A549 (cell line): ENCODE measurements around the gene ANO4. TPM values are rescaled to one million over a fixed set of nuclear protein-coding genes. Genes with fewer than 3 reads are reported as not detected.

Source experiments
- ATAC-seq, 2 experiments: fragments of 200-7000 bp in 1 of 2; fragments of >200 bp in 1 of 2; cut with Nextera tagmentation in 1 of 2; cut with Tn5 transposase in 1 of 2; 3 replicates each; pipeline versions ENCODE4 v1.8.0 to v1.9.1; 2018 to 2020; ENCODE audit warnings: mild to moderate bottlenecking in 1 of 2, moderate library complexity in 1 of 2
- CTCF ChIA-PET: fragments of 300-600 bp; sonication (Branson Sonifier 250); formaldehyde crosslinking; extraction: SDS; loops from one replicate; lab custom pipeline; 2021; ENCODE audit warnings: antibody characterized with exemption, inconsistent platforms; lab: Yijun Ruan, JAX
- POLR2A ChIA-PET: fragments of 350-600 bp; formaldehyde crosslinking; extraction: SDS; loops from one replicate; lab custom pipeline; 2021; ENCODE audit warnings: antibody characterized with exemption, inconsistent platforms; lab: Yijun Ruan, JAX
- DNase-seq, 2 experiments: peaks; one replicate each; pipeline versions ENCODE4 v3.0.0 to v3.0.0-alpha.2; 2011 to 2016; ENCODE audit warnings: low read depth in 1 of 2, low spot score in 1 of 2
- FAIRE-seq: peaks from 2 replicates; lab custom pipeline; 2011; peaks lifted over from hg19 to GRCh38; lab: Jason Lieb, UNC
- H3K27ac ChIP-seq, 2 experiments: fragments of >200 bp; sonication (Bioruptor Twin); formaldehyde crosslinking; 3 replicates each; pipeline ENCODE4 v1.5.1; 2016 to 2017
- H3K4me1 ChIP-seq: fragments of >200 bp; sonication (Bioruptor Twin); formaldehyde crosslinking; 3 replicates; pipeline ENCODE4 v1.6.1; 2016
- H3K4me2 ChIP-seq: fragments of >200 bp; sonication (Bioruptor Twin); formaldehyde crosslinking; 3 replicates; pipeline ENCODE4 v1.6.1; 2016
- H3K4me3 ChIP-seq: fragments of >200 bp; sonication (Bioruptor Twin); formaldehyde crosslinking; 3 replicates; pipeline ENCODE4 v1.5.1; 2016
- H3K9me3 ChIP-seq: fragments of >200 bp; sonication (Bioruptor Twin); formaldehyde crosslinking; 3 replicates; pipeline ENCODE4 v1.6.1; 2016
- BCL3 ChIP-seq: fragments of >200 bp; sonication (Bioruptor Twin); formaldehyde crosslinking; IDR thresholded peaks from 3 replicates; pipeline ENCODE4 v1.6.1; 2016
- BHLHE40 ChIP-seq: IDR thresholded peaks from 2 replicates; pipeline ENCODE4 v1.6.1; 2012; ENCODE audit warnings: low read depth, low read length, inconsistent platforms
- CBX8 ChIP-seq: fragments of 200-600 bp; sonication (generic); IDR thresholded peaks from 2 replicates; pipeline ENCODE4 v1.6.1; 2016
- CHD4 ChIP-seq: fragments of 200-600 bp; sonication (generic); IDR thresholded peaks from 2 replicates; pipeline ENCODE4 v1.6.1; 2016; ENCODE audit warnings: antibody characterized with exemption, mild to moderate bottlenecking, borderline replicate concordance
- EP300 ChIP-seq, 2 experiments: fragments of >200 bp; sonication (Bioruptor Twin); formaldehyde crosslinking; IDR thresholded peaks; 2 replicates in 1 of 2; 3 replicates in 1 of 2; pipeline ENCODE4 v1.6.1; 2016 to 2017
- ESRRA ChIP-seq: fragments of 150-350 bp; IDR thresholded peaks from 2 replicates; pipeline ENCODE4 v1.6.1; 2014; ENCODE audit warnings: mild to moderate bottlenecking, low read length, borderline replicate concordance
- FOSB ChIP-seq: fragments of 250-450 bp; sonication (Bioruptor Pico); IDR thresholded peaks from 2 replicates; pipeline ENCODE4 v1.5.0; 2020; ENCODE audit warnings: mild to moderate bottlenecking, moderate library complexity
- FOXS1 ChIP-seq: fragments of 250-450 bp; sonication (Bioruptor Pico); IDR thresholded peaks from 2 replicates; pipeline ENCODE4 v1.5.0; 2020; ENCODE audit warnings: mild to moderate bottlenecking, moderate library complexity
- HES2 ChIP-seq: fragments of >200 bp; sonication (Bioruptor Twin); formaldehyde crosslinking; IDR thresholded peaks from 2 replicates; pipeline ENCODE4 v1.6.1; 2016
- JUN ChIP-seq, 2 experiments: fragments of >200 bp; sonication (Bioruptor Twin); formaldehyde crosslinking; IDR thresholded peaks; 2 replicates in 1 of 2; 3 replicates in 1 of 2; pipeline ENCODE4 v1.6.1; 2016 to 2017
- JUNB ChIP-seq: fragments of >200 bp; sonication (Bioruptor Twin); formaldehyde crosslinking; IDR thresholded peaks from 2 replicates; pipeline ENCODE4 v1.6.1; 2016
- KDM5A ChIP-seq: fragments of 200-600 bp; sonication (generic); IDR thresholded peaks from 2 replicates; pipeline ENCODE4 v1.6.1; 2016; ENCODE audit warnings: antibody characterized with exemption, mild to moderate bottlenecking
- MAZ ChIP-seq: fragments of 150-350 bp; IDR thresholded peaks from 2 replicates; pipeline ENCODE4 v1.6.1; 2014; ENCODE audit warnings: antibody characterized with exemption, low read depth, low read length, borderline replicate concordance
- MYC ChIP-seq: IDR thresholded peaks from 2 replicates; pipeline ENCODE4 v1.6.1; 2012; ENCODE audit warnings: mild to moderate bottlenecking, inconsistent platforms, low read length, improper control_type of control experiment, borderline replicate concordance
- NR3C1 ChIP-seq: fragments of >200 bp; sonication (Bioruptor Twin); formaldehyde crosslinking; IDR thresholded peaks from 3 replicates; pipeline ENCODE4 v1.6.1; 2017
- PBX3 ChIP-seq: IDR thresholded peaks from 2 replicates; pipeline ENCODE4 v1.6.1; 2012
- POLR2AphosphoS2 ChIP-seq: conservative IDR thresholded peaks from 2 replicates; pipeline ENCODE4 v1.6.1; 2012; ENCODE audit warnings: low read length, improper control_type of control experiment, inconsistent platforms
- SMC3 ChIP-seq: fragments of >200 bp; sonication (Bioruptor Twin); formaldehyde crosslinking; IDR thresholded peaks from 3 replicates; pipeline ENCODE4 v1.6.1; 2018; ENCODE audit warnings: inconsistent platforms
- TFCP2L1 ChIP-seq: fragments of 250-450 bp; sonication (Bioruptor Pico); IDR thresholded peaks from 2 replicates; pipeline ENCODE4 v1.5.0; 2021; ENCODE audit warnings: mild to moderate bottlenecking
- ZC3H11A ChIP-seq: fragments of 450-650 bp; IDR thresholded peaks from 2 replicates; pipeline ENCODE4 v1.6.1; 2014; ENCODE audit warnings: antibody characterized with exemption, mild to moderate bottlenecking
- ZFP36 ChIP-seq: fragments of 450-650 bp; IDR thresholded peaks from 2 replicates; pipeline ENCODE4 v1.6.1; 2014; ENCODE audit warnings: borderline replicate concordance; ENCODE audit not compliant: partially characterized antibody
- WGBS: methylation state at CpG from one replicate; pipeline ENCODE4 v1.1.6; 2017; ENCODE audit errors: missing lambda C conversion rate; 5-methylcytosine and 5-hydroxymethylcytosine counted together
- polyA plus RNA-seq, 4 experiments: library from polyadenylated mRNA; depleted of rRNA in 3 of 4; stranded (reverse); fragments of >200 nt; fragmentation: RNase III in 1 of 4; extraction: RNeasy Plus Mini Kit Qiagen cat#74134 plus additional on column Dnase treatment in 1 of 4; gene quantifications; 2 replicates in 3 of 4; 3 replicates in 1 of 4; pipeline ENCODE4 v1.2.3, GENCODE V29; 2011 to 2017
- TF ChIP-seq, protein P1 (sequence below): fragments of >200 bp; sonication (Bioruptor Twin); formaldehyde crosslinking; IDR thresholded peaks from 3 replicates; pipeline ENCODE4 v1.5.1; 2016

ANO4 gene
- polyA plus RNA-seq, 2 of the 4 experiments (the other 2 are of a cell fraction), result 0.17 TPM; not detected in 1

DNA sequence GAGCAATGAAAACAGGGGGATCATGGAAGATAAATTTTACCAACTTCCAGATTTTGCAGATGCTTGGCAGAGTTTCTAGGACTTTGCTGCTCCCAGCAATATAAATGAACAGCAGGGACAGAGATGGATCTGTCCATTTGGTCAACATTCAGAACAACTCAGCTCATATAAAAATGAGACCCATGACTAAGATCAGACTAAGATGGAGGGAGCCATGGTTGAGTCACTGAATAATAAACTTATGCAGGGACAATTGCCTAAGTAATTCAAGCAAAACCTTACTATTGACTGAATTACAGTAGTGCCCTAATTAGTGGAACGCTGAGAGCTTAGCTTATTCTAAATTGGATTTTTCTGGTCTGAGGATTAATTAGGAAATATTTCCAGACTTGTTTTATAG lies 210.3 kb downstream of the ANO4 start:
- no peak for ATAC-seq
- POLR2A ChIA-PET, result no interaction called here

GRCh38 chr12:101009274-101009673 lies 214.7 kb downstream of the ANO4 start:
- ATAC-seq (no peak), DNase-seq (no peak), FAIRE-seq (no peak)
- ChIA-PET POLR2A (no interaction called here), CTCF (no interaction called here)
- Histone ChIP-seq H3K4me1 (no peaks in the 10 kb centered on the region), H3K4me3 (no peak overlapping the region), H3K27ac (no peak overlapping the region), H3K9me3 (peaks cover 17% of the 10 kb centered on the region; the same call in 1 of the 3 replicates), H3K4me2 (no peak overlapping the region)
- no peak for TF ChIP-seq POLR2AphosphoS2
- TF ChIP-seq BCL3, result no peak
- TF ChIP-seq EP300 (IDR thresholded peaks at IDR 0.05), result no peak
- TF ChIP-seq CHD4, result no peak
- TF ChIP-seq ESRRA, result no peak
- no peak for TF ChIP-seq MAZ
- 12% methylated on average over 1 of the region's 1 CpG for WGBS

More for the DNA sequence above, 210.3 kb downstream of the ANO4 start:
- TF ChIP-seq TFCP2L1 (CRISPR knock-in tag) (no peak), MYC (no peak), FOSB (CRISPR knock-in tag) (no peak), NR3C1 (no peak), JUN (IDR thresholded peaks at IDR 0.05) (no peak)
- TF ChIP-seq, protein P1, sequence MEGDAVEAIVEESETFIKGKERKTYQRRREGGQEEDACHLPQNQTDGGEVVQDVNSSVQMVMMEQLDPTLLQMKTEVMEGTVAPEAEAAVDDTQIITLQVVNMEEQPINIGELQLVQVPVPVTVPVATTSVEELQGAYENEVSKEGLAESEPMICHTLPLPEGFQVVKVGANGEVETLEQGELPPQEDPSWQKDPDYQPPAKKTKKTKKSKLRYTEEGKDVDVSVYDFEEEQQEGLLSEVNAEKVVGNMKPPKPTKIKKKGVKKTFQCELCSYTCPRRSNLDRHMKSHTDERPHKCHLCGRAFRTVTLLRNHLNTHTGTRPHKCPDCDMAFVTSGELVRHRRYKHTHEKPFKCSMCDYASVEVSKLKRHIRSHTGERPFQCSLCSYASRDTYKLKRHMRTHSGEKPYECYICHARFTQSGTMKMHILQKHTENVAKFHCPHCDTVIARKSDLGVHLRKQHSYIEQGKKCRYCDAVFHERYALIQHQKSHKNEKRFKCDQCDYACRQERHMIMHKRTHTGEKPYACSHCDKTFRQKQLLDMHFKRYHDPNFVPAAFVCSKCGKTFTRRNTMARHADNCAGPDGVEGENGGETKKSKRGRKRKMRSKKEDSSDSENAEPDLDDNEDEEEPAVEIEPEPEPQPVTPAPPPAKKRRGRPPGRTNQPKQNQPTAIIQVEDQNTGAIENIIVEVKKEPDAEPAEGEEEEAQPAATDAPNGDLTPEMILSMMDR, result no peak
- CTCF ChIA-PET, result no interaction called here
- FAIRE-seq, result no peak
- H3K4me3 ChIP-seq, result no peak overlapping the region
- H3K9me3 ChIP-seq, result peaks cover 12% of the 10 kb centered on the region; the same call in 1 of the 3 replicates
- no peaks in the 10 kb centered on the region for H3K4me1 ChIP-seq
- no peak for DNase-seq
- H3K4me2 ChIP-seq, result no peak overlapping the region
- H3K27ac ChIP-seq, result no peak overlapping the region
- WGBS, result 0% methylated on average over 1 of the region's 1 CpG

DNA sequence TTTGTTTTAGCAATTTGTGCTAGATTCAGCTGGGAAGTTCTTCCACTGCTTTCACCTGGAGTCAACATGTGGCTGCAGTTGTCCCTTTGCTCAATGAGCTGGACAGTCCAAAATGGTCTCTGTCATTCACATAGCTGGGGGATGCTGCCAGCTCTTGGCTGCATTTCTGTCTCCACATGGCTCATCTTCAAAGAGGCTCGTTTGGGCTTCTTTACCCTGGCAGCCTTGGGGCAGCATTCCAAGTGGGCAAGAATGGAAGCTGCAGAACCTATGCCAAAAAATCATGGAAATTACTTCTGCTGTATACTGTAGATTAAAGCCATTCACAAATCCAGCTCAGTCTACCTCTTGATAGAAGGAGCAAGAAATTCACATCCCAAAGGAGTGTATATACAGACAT lies 216.3 kb downstream of the ANO4 start:
- Histone ChIP-seq H3K9me3 (peaks cover 17% of the 10 kb centered on the region; the same call in 1 of the 3 replicates), H3K4me1 (no peaks in the 10 kb centered on the region), H3K4me2 (no peak overlapping the region), H3K4me3 (no peak overlapping the region), H3K27ac (no peak overlapping the region)
- 0% methylated on average over 1 of the region's 1 CpG for WGBS
- DNase-seq, result no peak
- CTCF ChIA-PET, result no interaction called here
- ATAC-seq, result no peak
- TF ChIP-seq ESRRA (no peak), JUN (IDR thresholded peaks at IDR 0.05) (no peak), PBX3 (no peak), KDM5A (no peak), SMC3 (no peak), POLR2AphosphoS2 (no peak), ZFP36 (no peak), EP300 (IDR thresholded peaks at IDR 0.05) (no peak)
- no peak for FAIRE-seq
- POLR2A ChIA-PET, result no interaction called here

GRCh38 chr12:101013993-101014392 lies 219.4 kb downstream of the ANO4 start:
- FAIRE-seq (no peak), DNase-seq (no peak), ATAC-seq (no peak)
- ChIA-PET POLR2A (no interaction called here), CTCF (no interaction called here)
- peaks cover 20% of the 10 kb centered on the region; the same call in 2 of the 3 replicates for H3K9me3 ChIP-seq
- no peak overlapping the region for H3K27ac ChIP-seq
- WGBS, result 35% methylated on average over 6 of the region's 6 CpGs
- no peak overlapping the region for H3K4me3 ChIP-seq
- TF ChIP-seq CBX8 (no peak), HES2 (no peak), JUNB (no peak), ZC3H11A (no peak), FOXS1 (no peak), BHLHE40 (no peak), BCL3 (no peak), SMC3 (no peak)
- H3K4me1 ChIP-seq, result 0 out of 3 replicates have a peak, but pooled peaks cover 8% of the 10 kb centered on the region
- no peak overlapping the region for H3K4me2 ChIP-seq
